AG09309 (cell line): ENCODE measurements around the gene CYP4X1.
A peak's percentile ranks its signal among the peaks of the same experiment; 100 is the strongest.
"Not testable (repeated sequence)": the region's sequence is repeated elsewhere in the genome, so short reads cannot be mapped to it uniquely, and the experiment has no call there.

Experiments
- DNase-seq: peaks from one replicate; pipeline ENCODE4 v3.0.0-alpha.2; 2010; ENCODE audit warnings: low read depth
- H3K4me3 ChIP-seq: 2 replicates; pipeline ENCODE4 v1.5.1; 2011; ENCODE audit warnings: mild to moderate bottlenecking, low read depth, low read length, moderate library complexity; ENCODE audit not compliant: control insufficient read depth
- TF ChIP-seq, protein P1 (sequence below): IDR thresholded peaks from 2 replicates; pipeline ENCODE4 v1.5.1; 2011; ENCODE audit warnings: mild to moderate bottlenecking, low read depth, low read length, inconsistent platforms; ENCODE audit not compliant: insufficient read depth, control insufficient read depth; ENCODE audit errors: missing control alignments

The CYP4X1 gene

DNA sequence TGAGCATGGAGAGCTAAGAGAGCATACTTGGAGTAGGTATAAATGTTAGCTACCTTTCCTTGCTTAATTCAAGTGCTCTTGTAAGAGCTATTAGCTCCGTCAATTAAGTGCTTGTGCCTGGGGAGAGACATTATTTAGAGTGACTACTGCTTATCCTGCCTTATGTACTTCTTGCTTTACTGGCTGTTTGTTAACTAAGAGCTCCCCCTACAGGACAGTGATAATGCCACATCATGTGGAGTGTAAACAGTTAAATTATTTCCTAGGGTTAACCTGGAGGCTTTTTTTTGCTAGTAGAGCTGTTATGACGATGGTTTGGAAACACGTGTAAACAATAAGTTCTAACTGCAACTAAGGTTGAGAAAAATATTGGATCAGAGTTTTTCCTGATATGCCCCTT lies 68.0 kb downstream of the CYP4X1 start:
- H3K4me3 ChIP-seq, DNase-seq: not testable (repeated sequence)
- TF ChIP-seq, protein P1, sequence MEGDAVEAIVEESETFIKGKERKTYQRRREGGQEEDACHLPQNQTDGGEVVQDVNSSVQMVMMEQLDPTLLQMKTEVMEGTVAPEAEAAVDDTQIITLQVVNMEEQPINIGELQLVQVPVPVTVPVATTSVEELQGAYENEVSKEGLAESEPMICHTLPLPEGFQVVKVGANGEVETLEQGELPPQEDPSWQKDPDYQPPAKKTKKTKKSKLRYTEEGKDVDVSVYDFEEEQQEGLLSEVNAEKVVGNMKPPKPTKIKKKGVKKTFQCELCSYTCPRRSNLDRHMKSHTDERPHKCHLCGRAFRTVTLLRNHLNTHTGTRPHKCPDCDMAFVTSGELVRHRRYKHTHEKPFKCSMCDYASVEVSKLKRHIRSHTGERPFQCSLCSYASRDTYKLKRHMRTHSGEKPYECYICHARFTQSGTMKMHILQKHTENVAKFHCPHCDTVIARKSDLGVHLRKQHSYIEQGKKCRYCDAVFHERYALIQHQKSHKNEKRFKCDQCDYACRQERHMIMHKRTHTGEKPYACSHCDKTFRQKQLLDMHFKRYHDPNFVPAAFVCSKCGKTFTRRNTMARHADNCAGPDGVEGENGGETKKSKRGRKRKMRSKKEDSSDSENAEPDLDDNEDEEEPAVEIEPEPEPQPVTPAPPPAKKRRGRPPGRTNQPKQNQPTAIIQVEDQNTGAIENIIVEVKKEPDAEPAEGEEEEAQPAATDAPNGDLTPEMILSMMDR, result peak; percentile 11
